ENCODE measurements around the gene FOXK2.

Gene FOXK2

DNA sequence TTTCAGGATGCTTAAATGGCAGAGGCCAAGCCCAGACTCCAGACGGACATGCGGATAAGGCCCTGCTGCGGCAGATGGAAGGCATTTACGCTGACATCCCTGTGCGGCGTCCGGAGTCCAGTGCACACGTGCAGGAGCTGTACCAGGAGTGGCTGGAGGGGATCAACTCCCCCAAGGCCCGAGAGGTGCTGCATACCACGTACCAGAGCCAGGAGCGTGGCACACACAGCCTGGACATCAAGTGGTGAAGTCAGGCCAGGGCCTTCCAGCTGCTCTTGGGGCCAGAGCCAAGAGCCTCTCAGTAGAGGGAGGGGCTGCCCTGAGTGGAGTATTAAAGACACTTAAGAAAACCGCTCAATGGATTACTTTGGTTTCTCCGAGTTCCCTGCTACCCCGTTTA lies 31.6 kb upstream of the FOXK2 start:
- H3K27me3 ChIP-seq (ENCODE audit: insufficient read depth, low read length): no peaks in the 10 kb centered on the region
- H3K9me3 ChIP-seq (ENCODE audit: insufficient read depth, low read depth, low read length): no peaks in the 10 kb centered on the region
- WGBS: 95% methylated on average over 14 of the region's 14 CpGs
- no peak overlapping the region for H3K4me3 ChIP-seq (ENCODE audit: low read length)
- H3K9ac ChIP-seq (ENCODE audit: low read depth, low read length): no peak overlapping the region
- H3K36me3 ChIP-seq (ENCODE audit: insufficient read depth, low read length): peaks cover 55% of the 10 kb centered on the region
- H3K4me1 ChIP-seq (ENCODE audit: insufficient read depth, low read length): no peaks in the 10 kb centered on the region
- no peak overlapping the region for H3K27ac ChIP-seq (ENCODE audit: low read depth, low read length)

DNA sequence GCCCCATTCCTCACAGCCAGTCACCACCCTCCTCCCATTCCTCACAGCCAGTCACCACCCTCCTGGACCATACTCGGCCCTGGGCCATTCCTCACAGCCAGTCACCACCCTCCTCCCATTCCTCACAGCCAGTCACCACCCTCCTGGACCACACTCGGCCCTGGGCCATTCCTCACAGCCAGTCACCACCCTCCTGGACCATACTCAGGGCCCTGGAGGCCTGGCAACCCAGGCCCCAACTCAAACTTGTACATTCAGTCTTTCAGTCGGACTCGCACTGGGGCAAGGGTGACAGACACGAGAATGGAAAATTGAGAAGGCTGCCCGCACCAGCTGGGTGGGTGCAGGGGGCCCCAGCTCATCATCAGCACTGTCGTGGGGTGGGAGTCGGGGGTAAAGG lies 30.4 kb upstream of the FOXK2 start:
- Histone ChIP-seq H3K4me1 (ENCODE audit: insufficient read depth, low read length) (no peaks in the 10 kb centered on the region), H3K4me3 (ENCODE audit: low read length) (no peak overlapping the region), H3K27ac (ENCODE audit: low read depth, low read length) (no peak overlapping the region), H3K27me3 (ENCODE audit: insufficient read depth, low read length) (no peaks in the 10 kb centered on the region), H3K9me3 (ENCODE audit: insufficient read depth, low read depth, low read length) (no peaks in the 10 kb centered on the region), H3K36me3 (ENCODE audit: insufficient read depth, low read length) (peaks cover 43% of the 10 kb centered on the region), H3K9ac (ENCODE audit: low read depth, low read length) (no peak overlapping the region)
- 88% methylated on average over 8 of the region's 8 CpGs for WGBS

DNA sequence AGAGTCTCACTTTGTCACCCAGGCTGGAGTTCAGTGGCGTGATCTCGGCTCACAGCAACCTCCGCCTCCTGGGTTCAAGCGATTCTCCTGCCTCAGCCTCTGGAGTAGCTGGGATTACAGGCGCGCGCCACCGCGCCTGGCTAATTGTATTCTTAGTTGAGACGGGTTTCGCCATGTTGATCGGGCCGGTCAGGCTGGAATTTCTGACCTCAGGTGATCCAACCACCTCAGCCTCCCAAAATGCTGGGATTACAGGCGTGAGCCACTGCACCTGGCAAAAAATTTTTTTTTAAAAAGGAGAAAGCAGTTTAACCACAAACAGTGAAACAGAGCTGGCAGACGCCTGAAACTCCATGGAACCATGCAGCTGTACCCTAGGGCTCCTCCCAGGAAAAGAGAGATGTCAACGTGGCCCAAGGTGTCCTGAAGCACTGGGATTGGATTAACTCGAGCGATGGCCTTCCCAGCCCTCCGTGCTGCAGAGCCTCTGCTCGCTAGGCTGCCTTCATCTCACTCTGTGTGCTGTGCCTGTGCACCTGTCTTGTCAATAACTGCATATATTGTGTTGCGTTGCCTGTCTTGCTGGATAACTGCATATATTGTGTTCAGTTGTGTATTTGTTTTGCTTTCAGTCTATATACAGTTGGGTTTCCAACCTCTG lies 29.6 kb upstream of the FOXK2 start:
- H3K9me3 ChIP-seq (ENCODE audit: insufficient read depth, low read depth, low read length): no peaks in the 10 kb centered on the region
- no peak overlapping the region for H3K27ac ChIP-seq (ENCODE audit: low read depth, low read length)
- peaks cover 34% of the 10 kb centered on the region for H3K36me3 ChIP-seq (ENCODE audit: insufficient read depth, low read length)
- 92% methylated on average over 21 of the region's 21 CpGs for WGBS
- H3K4me3 ChIP-seq (ENCODE audit: low read length): no peak overlapping the region
- H3K4me1 ChIP-seq (ENCODE audit: insufficient read depth, low read length): no peaks in the 10 kb centered on the region
- no peak overlapping the region for H3K9ac ChIP-seq (ENCODE audit: low read depth, low read length)
- no peaks in the 10 kb centered on the region for H3K27me3 ChIP-seq (ENCODE audit: insufficient read depth, low read length)

DNA sequence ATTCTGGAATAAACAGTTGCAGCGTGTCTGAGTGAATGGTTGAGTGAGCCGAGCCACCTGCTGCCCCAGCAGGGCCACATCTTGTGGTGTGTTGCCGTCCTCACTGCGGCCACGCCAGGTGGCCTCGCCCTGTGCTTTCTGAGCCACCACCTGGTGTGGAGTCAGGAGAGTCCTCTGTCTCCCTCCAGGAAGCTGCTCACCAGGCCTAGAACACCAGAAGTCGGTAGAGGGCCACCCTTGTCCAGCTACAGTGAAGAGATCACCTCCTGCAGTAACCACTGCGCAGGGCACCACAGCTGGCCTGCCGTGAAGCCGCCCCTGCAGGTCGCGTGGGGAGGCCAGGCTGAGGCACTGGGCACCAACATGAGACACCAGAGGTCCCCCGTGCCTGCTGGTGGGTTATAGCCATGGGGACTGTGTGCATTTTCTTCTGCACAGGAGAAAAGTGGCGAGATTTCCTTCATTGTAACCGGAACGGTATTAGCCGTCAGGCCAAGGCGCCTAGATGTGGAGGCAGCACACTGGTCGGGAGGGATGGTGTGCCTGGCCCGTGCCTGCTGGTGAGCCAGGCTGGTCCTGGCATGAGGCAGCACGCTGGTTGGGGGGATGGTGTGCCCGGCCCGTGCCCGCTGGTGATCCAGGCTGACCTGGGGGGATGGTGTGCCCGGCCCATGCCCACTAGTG lies 28.9 kb upstream of the FOXK2 start:
- Histone ChIP-seq H3K4me3 (ENCODE audit: low read length) (no peak overlapping the region), H3K27me3 (ENCODE audit: insufficient read depth, low read length) (no peaks in the 10 kb centered on the region), H3K9ac (ENCODE audit: low read depth, low read length) (no peak overlapping the region), H3K36me3 (ENCODE audit: insufficient read depth, low read length) (peaks cover 29% of the 10 kb centered on the region), H3K4me1 (ENCODE audit: insufficient read depth, low read length) (no peaks in the 10 kb centered on the region), H3K27ac (ENCODE audit: low read depth, low read length) (no peak overlapping the region), H3K9me3 (ENCODE audit: insufficient read depth, low read depth, low read length) (no peaks in the 10 kb centered on the region)
- WGBS: 94% methylated on average over 25 of the region's 25 CpGs

DNA sequence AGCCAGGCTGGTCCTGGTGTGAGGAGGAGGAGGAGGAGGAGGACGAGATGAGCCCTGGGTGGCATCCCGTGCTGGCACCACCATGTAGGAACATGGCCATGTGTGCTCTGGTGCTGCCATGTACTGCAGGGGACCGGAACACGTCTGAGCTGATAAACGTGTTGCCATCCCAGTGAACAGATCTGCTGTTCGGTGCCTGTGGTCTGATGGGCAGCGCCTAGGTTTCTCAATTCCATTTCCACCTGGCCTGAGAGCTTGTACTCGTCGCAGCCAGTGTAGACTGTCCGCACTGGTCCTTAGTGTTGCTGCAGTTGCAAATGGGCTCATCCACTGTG lies 28.4 kb upstream of the FOXK2 start:
- H3K9ac ChIP-seq (ENCODE audit: low read depth, low read length): no peak overlapping the region
- no peaks in the 10 kb centered on the region for H3K9me3 ChIP-seq (ENCODE audit: insufficient read depth, low read depth, low read length)
- peaks cover 24% of the 10 kb centered on the region for H3K36me3 ChIP-seq (ENCODE audit: insufficient read depth, low read length)
- no peak overlapping the region for H3K27ac ChIP-seq (ENCODE audit: low read depth, low read length)
- no peak overlapping the region for H3K4me3 ChIP-seq (ENCODE audit: low read length)
- H3K27me3 ChIP-seq (ENCODE audit: insufficient read depth, low read length): peaks cover 3% of the 10 kb centered on the region
- 94% methylated on average over 10 of the region's 10 CpGs for WGBS
- H3K4me1 ChIP-seq (ENCODE audit: insufficient read depth, low read length): no peaks in the 10 kb centered on the region

DNA sequence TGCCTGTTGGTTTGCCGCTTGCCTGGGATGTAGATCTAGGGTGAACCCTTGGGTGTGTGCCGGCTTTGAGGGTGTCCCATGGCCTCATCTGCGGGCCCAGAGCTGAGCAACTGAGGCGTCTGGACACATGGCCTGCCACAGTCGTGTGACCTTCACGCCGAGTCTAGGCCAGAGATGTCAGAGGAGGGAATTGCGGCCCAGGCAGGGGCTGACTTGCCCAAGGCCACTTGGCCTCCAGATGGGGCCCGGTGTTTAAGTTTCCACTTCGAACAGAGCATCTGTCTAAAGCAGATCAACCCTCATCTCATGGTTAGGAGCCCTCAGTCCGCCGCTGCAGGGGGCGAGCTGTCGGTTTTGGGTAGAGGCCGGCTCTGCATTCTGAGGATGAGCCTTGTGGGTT lies 28.0 kb upstream of the FOXK2 start:
- H3K9me3 ChIP-seq (ENCODE audit: insufficient read depth, low read depth, low read length): no peaks in the 10 kb centered on the region
- H3K9ac ChIP-seq (ENCODE audit: low read depth, low read length): no peak overlapping the region
- no peak overlapping the region for H3K4me3 ChIP-seq (ENCODE audit: low read length)
- WGBS: 94% methylated on average over 15 of the region's 15 CpGs
- H3K27ac ChIP-seq (ENCODE audit: low read depth, low read length): no peak overlapping the region
- peaks cover 7% of the 10 kb centered on the region for H3K27me3 ChIP-seq (ENCODE audit: insufficient read depth, low read length)
- H3K36me3 ChIP-seq (ENCODE audit: insufficient read depth, low read length): peaks cover 21% of the 10 kb centered on the region
- no peaks in the 10 kb centered on the region for H3K4me1 ChIP-seq (ENCODE audit: insufficient read depth, low read length)

DNA sequence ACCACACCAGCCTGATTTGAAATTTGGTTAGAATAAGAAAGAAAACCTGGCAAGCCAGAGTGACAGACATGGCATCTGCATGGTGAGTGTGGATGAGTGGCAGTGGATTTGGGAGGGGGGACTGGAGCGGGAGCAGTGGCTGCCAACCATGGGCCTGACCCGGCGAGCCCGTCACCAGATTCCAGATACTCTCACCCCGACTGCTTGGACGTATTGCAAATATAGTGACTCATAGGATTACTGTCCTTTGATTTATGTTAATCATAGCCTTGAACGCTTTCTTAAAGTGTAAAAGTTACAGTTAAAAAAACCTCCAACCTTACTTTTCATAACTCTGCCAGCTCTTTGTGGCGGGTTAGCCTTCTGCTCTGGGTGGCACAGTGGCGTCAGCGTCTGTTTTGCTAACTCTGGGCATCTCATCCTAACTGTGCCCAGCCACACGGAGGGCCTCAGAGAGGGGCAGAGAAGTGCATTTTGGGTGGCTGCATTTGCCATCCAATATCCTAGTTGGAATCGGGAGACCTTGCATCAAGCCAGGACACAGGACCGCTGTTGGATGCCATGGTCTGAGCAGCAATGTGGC lies 26.8 kb upstream of the FOXK2 start:
- WGBS: 95% methylated on average over 13 of the region's 13 CpGs
- Histone ChIP-seq H3K9ac (ENCODE audit: low read depth, low read length) (no peak overlapping the region), H3K9me3 (ENCODE audit: insufficient read depth, low read depth, low read length) (no peaks in the 10 kb centered on the region), H3K27ac (ENCODE audit: low read depth, low read length) (no peak overlapping the region), H3K4me1 (ENCODE audit: insufficient read depth, low read length) (no peaks in the 10 kb centered on the region), H3K36me3 (ENCODE audit: insufficient read depth, low read length) (peaks cover 12% of the 10 kb centered on the region), H3K27me3 (ENCODE audit: insufficient read depth, low read length) (peaks cover 16% of the 10 kb centered on the region), H3K4me3 (ENCODE audit: low read length) (no peak overlapping the region)

DNA sequence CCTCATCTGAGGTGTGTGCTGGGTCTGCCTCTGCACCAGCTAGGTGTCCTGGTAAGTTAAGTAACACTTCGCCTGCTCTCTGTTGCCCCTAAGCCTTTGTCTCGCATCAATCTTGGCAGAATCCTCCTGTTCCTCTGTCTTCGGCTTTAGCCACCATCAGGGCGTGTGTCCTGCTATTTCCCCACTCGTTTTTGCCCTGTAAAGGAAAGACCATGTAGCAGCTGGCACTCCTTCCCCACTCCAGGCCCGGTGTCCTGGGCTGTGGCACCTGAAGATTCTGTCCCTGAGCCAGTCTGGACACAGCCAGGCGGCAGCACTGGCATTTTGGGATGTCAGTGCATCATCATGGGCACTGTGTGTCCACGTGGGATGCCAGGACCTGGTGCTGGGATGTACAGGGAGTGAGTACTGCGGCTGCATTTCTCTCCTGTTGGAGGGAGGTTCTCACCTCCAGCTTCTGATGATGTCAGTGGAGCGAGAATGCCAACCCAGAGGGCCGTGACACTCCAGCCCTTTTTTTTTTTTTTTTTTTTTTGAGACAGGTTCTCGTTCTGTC lies 26.2 kb upstream of the FOXK2 start:
- WGBS: 91% methylated on average over 12 of the region's 12 CpGs
- Histone ChIP-seq H3K9me3 (ENCODE audit: insufficient read depth, low read depth, low read length) (no peaks in the 10 kb centered on the region), H3K27me3 (ENCODE audit: insufficient read depth, low read length) (peaks cover 21% of the 10 kb centered on the region), H3K4me3 (ENCODE audit: low read length) (no peak overlapping the region), H3K9ac (ENCODE audit: low read depth, low read length) (no peak overlapping the region), H3K36me3 (ENCODE audit: insufficient read depth, low read length) (peaks cover 7% of the 10 kb centered on the region; the same call in 1 of the 2 replicates), H3K4me1 (ENCODE audit: insufficient read depth, low read length) (no peaks in the 10 kb centered on the region), H3K27ac (ENCODE audit: low read depth, low read length) (no peak overlapping the region)

DNA sequence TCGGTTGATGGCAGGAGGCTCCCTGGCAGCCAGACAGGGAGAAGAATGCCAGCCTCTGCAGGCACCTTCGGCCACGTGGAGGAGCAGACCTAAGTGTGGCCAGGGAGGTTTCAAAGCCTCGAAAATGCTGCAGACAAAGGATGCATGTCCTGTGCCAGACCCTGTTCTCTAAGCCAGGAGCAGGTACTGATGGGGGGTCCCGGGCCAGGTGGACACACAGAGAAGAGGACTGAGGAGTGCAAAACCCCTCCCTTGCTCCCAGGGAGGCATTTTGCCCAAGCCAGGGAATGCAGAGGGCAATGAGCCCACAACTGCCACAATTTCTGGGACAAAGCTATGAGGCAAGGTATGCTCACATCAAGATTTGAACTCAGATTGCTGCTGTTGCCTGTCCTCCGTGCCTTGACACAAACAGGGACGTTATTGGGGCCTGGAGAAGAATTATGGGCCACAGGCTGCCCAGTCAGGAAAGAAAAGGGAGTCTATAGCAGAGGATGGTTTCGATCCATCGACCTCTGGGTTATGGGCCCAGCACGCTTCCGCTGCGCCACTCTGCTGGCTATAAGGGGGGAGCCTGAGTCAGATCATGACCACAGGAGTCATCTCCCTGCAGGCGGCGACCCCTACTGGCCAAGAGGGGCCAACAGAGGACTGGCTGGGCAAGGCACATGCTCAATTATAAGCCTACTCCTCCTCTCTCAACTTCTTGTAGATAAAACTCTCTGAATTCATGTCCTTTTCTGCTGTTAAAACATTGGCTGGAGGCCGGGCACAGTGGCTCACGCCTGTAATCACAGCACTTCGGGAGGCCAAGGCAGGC lies 25.1 kb upstream of the FOXK2 start:
- Histone ChIP-seq H3K27me3 (ENCODE audit: insufficient read depth, low read length) (peaks cover 31% of the 10 kb centered on the region), H3K4me1 (ENCODE audit: insufficient read depth, low read length) (no peaks in the 10 kb centered on the region), H3K9me3 (ENCODE audit: insufficient read depth, low read depth, low read length) (no peaks in the 10 kb centered on the region), H3K36me3 (ENCODE audit: insufficient read depth, low read length) (no peaks in the 10 kb centered on the region), H3K4me3 (ENCODE audit: low read length) (peak overlapping the region; percentile 43), H3K9ac (ENCODE audit: low read depth, low read length) (peak overlapping the region; percentile 39), H3K27ac (ENCODE audit: low read depth, low read length) (peak overlapping the region; percentile 59)
- 9% methylated on average over 17 of the region's 17 CpGs for WGBS

DNA sequence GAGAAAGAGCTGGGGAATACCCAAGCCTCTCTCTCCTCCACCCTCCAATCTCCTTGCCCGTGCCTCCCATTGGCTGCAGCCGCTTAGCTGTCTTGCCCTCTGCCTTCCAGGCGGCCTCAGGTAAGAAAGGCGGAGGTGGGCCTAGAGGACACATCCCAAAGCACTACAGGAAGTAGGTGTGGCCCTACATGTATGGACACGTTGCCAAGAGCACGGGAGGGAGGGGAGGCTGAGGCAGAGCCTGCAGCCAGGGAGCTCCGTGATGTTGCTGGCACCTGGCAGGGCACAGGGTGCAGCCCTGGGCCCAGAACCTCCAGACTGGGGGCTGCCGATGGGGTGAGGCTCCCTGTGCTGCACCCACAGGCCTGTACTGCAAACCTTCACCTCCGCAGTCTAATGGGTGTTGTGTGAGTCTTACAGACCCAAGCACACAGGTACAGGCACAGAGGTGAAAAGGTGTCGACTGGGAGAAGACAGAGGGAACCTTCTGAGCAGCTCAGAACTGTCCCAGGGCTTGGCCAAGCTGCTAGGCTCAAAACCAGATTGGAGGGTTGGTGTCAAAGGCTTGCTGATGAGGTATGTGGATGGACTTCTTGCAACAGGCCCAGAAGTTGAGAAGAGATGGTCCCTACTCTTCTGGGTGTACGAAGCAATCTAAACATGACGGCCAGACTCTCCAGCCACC lies 23.5 kb upstream of the FOXK2 start:
- Histone ChIP-seq H3K27me3 (ENCODE audit: insufficient read depth, low read length) (peaks cover 31% of the 10 kb centered on the region), H3K27ac (ENCODE audit: low read depth, low read length) (no peak overlapping the region), H3K36me3 (ENCODE audit: insufficient read depth, low read length) (no peaks in the 10 kb centered on the region), H3K4me3 (ENCODE audit: low read length) (no peak overlapping the region), H3K4me1 (ENCODE audit: insufficient read depth, low read length) (no peaks in the 10 kb centered on the region), H3K9me3 (ENCODE audit: insufficient read depth, low read depth, low read length) (no peaks in the 10 kb centered on the region), H3K9ac (ENCODE audit: low read depth, low read length) (no peak overlapping the region)
- WGBS: 77% methylated on average over 12 of the region's 12 CpGs
